Duodenal mucosa (tissue), 2 donors: ENCODE data around the gene RAB27B.

Experiments
- H3K27ac ChIP-seq: one replicate; pipeline ENCODE4 v1.7.0; 2013; ENCODE audit warnings: low read depth, low read length
- H3K27me3 ChIP-seq, 2 donors: one replicate each; pipeline ENCODE4 v1.7.0; 2013; ENCODE audit warnings: low read length in 2 of 2, control low read depth in 1 of 2; ENCODE audit not compliant: insufficient read depth in 2 of 2, control insufficient read depth in 1 of 2
- H3K36me3 ChIP-seq, 2 donors: one replicate each; pipeline ENCODE4 v1.7.0; 2013; ENCODE audit warnings: low read length in 2 of 2, control low read depth in 1 of 2; ENCODE audit not compliant: insufficient read depth in 2 of 2, control insufficient read depth in 1 of 2
- H3K4me1 ChIP-seq, 2 donors: one replicate each; pipeline ENCODE4 v1.7.0; 2013; ENCODE audit warnings: low read length in 2 of 2, control low read depth in 1 of 2; ENCODE audit not compliant: insufficient read depth in 2 of 2, control insufficient read depth in 1 of 2
- H3K4me3 ChIP-seq, 2 donors: one replicate each; pipeline ENCODE4 v1.7.0; 2013; ENCODE audit warnings: low read length in 2 of 2, low read depth in 1 of 2
- H3K9ac ChIP-seq, 2 donors: one replicate each; pipeline ENCODE4 v1.7.0; 2013; ENCODE audit warnings: low read length in 2 of 2, low read depth in 1 of 2
- H3K9me3 ChIP-seq, 2 donors: one replicate each; pipeline ENCODE4 v1.7.0; 2013; ENCODE audit warnings: low read length in 2 of 2, control low read depth in 1 of 2; ENCODE audit not compliant: control insufficient read depth in 1 of 2

RAB27B gene

GRCh38 chr18:54856105-54856646, 27.9 kb downstream of the RAB27B start:
- Histone ChIP-seq H3K9ac (no peak overlapping the region), H3K36me3 (no peaks in the 10 kb centered on the region), H3K27ac (no peak overlapping the region), H3K4me3 (no peak overlapping the region), H3K9me3 (no peaks in the 10 kb centered on the region), H3K4me1 (peaks cover 0 to 17% of the 10 kb centered on the region in 2 donors), H3K27me3 (no peaks in the 10 kb centered on the region)

- peaks cover 0 to 20% of the 10 kb centered on the region in 2 donors for H3K4me1 ChIP-seq
- H3K9ac ChIP-seq: no peak overlapping the region
- H3K9me3 ChIP-seq: no peaks in the 10 kb centered on the region
Observed at GRCh38 chr18:54857499-54857898, 29.2 kb downstream of the RAB27B start.

GRCh38 chr18:54859667-54860421, 31.6 kb downstream of the RAB27B start:
- Histone ChIP-seq H3K4me1 (peaks cover 0 to 20% of the 10 kb centered on the region in 2 donors), H3K27ac (no peak overlapping the region), H3K27me3 (no peaks in the 10 kb centered on the region)

More at GRCh38 chr18:54857499-54857898, 29.2 kb downstream of the RAB27B start:
- Histone ChIP-seq H3K27me3 (no peaks in the 10 kb centered on the region), H3K27ac (no peak overlapping the region), H3K36me3 (no peaks in the 10 kb centered on the region), H3K4me3 (no peak overlapping the region)

GRCh38 chr18:54860941-54861340, 32.7 kb downstream of the RAB27B start:
- Histone ChIP-seq H3K9me3 (no peaks in the 10 kb centered on the region), H3K27ac (no peak overlapping the region), H3K36me3 (no peaks in the 10 kb centered on the region)

More at GRCh38 chr18:54859667-54860421, 31.6 kb downstream of the RAB27B start:
- Histone ChIP-seq H3K9ac (no peak overlapping the region), H3K9me3 (no peaks in the 10 kb centered on the region), H3K4me3 (no peak overlapping the region), H3K36me3 (no peaks in the 10 kb centered on the region)

GRCh38 chr18:54867131-54867530, 38.9 kb downstream of the RAB27B start:
- H3K36me3 ChIP-seq: no peaks in the 10 kb centered on the region
- no peak overlapping the region for H3K27ac ChIP-seq
- no peak overlapping the region for H3K4me3 ChIP-seq
- no peak overlapping the region for H3K9ac ChIP-seq
- no peaks in the 10 kb centered on the region for H3K4me1 ChIP-seq
- H3K9me3 ChIP-seq: no peaks in the 10 kb centered on the region
- H3K27me3 ChIP-seq: no peaks in the 10 kb centered on the region

More at GRCh38 chr18:54860941-54861340, 32.7 kb downstream of the RAB27B start:
- no peak overlapping the region for H3K9ac ChIP-seq
- H3K27me3 ChIP-seq: no peaks in the 10 kb centered on the region
- H3K4me1 ChIP-seq: peaks cover 0 to 20% of the 10 kb centered on the region in 2 donors
- H3K4me3 ChIP-seq: no peak overlapping the region

- peaks cover 8 to 18% of the 10 kb centered on the region in 2 donors for H3K4me1 ChIP-seq
- no peaks in the 10 kb centered on the region for H3K36me3 ChIP-seq
- no peaks in the 10 kb centered on the region for H3K9me3 ChIP-seq
- no peaks in the 10 kb centered on the region for H3K27me3 ChIP-seq
- no peak overlapping the region for H3K4me3 ChIP-seq
- H3K9ac ChIP-seq: no peak overlapping the region
- no peak overlapping the region for H3K27ac ChIP-seq
Observed at GRCh38 chr18:54871231-54871630, 43.0 kb downstream of the RAB27B start.

- H3K9ac ChIP-seq: no peak overlapping the region
- H3K27me3 ChIP-seq: no peaks in the 10 kb centered on the region
- no peak overlapping the region for H3K4me3 ChIP-seq
- no peaks in the 10 kb centered on the region for H3K36me3 ChIP-seq
- no peak overlapping the region for H3K27ac ChIP-seq
- H3K4me1 ChIP-seq: peaks cover 8 to 18% of the 10 kb centered on the region in 2 donors
- H3K9me3 ChIP-seq: no peaks in the 10 kb centered on the region
Observed at GRCh38 chr18:54872681-54873080, 44.4 kb downstream of the RAB27B start.

- no peak overlapping the region for H3K9ac ChIP-seq
- no peaks in the 10 kb centered on the region for H3K36me3 ChIP-seq
- no peak overlapping the region for H3K27ac ChIP-seq
- peaks cover 8 to 18% of the 10 kb centered on the region in 2 donors for H3K4me1 ChIP-seq
- H3K27me3 ChIP-seq: no peaks in the 10 kb centered on the region
- H3K9me3 ChIP-seq: no peaks in the 10 kb centered on the region
- H3K4me3 ChIP-seq: no peak overlapping the region
Observed at GRCh38 chr18:54873884-54874255, 45.6 kb downstream of the RAB27B start.

- H3K27me3 ChIP-seq: no peaks in the 10 kb centered on the region
- H3K4me3 ChIP-seq: no peak overlapping the region
- no peak overlapping the region for H3K9ac ChIP-seq
- peaks cover 8 to 18% of the 10 kb centered on the region in 2 donors for H3K4me1 ChIP-seq
- H3K27ac ChIP-seq: no peak overlapping the region
- H3K9me3 ChIP-seq: no peaks in the 10 kb centered on the region
- no peaks in the 10 kb centered on the region for H3K36me3 ChIP-seq
Observed at GRCh38 chr18:54875063-54875462, 46.8 kb downstream of the RAB27B start.

- Histone ChIP-seq H3K9ac (no peak overlapping the region), H3K27me3 (no peaks in the 10 kb centered on the region), H3K27ac (no peak overlapping the region)
Observed at GRCh38 chr18:54877076-54877475, 48.8 kb downstream of the RAB27B start.

More at GRCh38 chr18:54877076-54877475, 48.8 kb downstream of the RAB27B start:
- Histone ChIP-seq H3K9me3 (no peaks in the 10 kb centered on the region), H3K4me3 (no peak overlapping the region), H3K36me3 (no peaks in the 10 kb centered on the region), H3K4me1 (peaks cover 8 to 18% of the 10 kb centered on the region in 2 donors)
